ENCODE results near the gene OR5H14. TPM values are rescaled to one million over a fixed set of nuclear protein-coding genes. Genes with fewer than 3 reads are reported as not detected.

OR5H14 gene
- total RNA-seq: not detected in 3 replicates

- H3K9me3 Mint-ChIP-seq: peaks cover 10% of the 10 kb centered on the region
- H3K36me3 Mint-ChIP-seq: no peaks in the 10 kb centered on the region
- H3K27ac Mint-ChIP-seq: no peak within 1 kb of the TSS
- H3K4me1 Mint-ChIP-seq: no peaks in the 10 kb centered on the region
- no peak for TF ChIP-seq CTCF (IDR thresholded peaks at IDR 0.05; ENCODE audit: unreplicated experiment)
- no peak within 1 kb of the TSS for H3K4me3 Mint-ChIP-seq
- H3K27me3 Mint-ChIP-seq (ENCODE audit: low read depth): no peaks in the 10 kb centered on the region
- DNase-seq (ENCODE audit: low spot score in 2 of 2, unreplicated experiment in 2 of 2): no peak
Measured at GRCh38 chr3:98147179-98147578, at the start of gene OR5H14. TSS of gene OR5H14 (plus strand) at chr3:98147479. CDS start at chr3:98149386, 1,907 bp downstream.

- Mint-ChIP-seq H3K27me3 (ENCODE audit: low read depth) (no peaks in the 10 kb centered on the region), H3K27ac (no peak overlapping the region), H3K4me3 (no peak overlapping the region), H3K9me3 (peaks cover 3% of the 10 kb centered on the region), H3K4me1 (no peaks in the 10 kb centered on the region), H3K36me3 (no peaks in the 10 kb centered on the region)
- no peak for TF ChIP-seq CTCF (IDR thresholded peaks at IDR 0.05; ENCODE audit: unreplicated experiment)
- DNase-seq (ENCODE audit: low spot score in 2 of 2, unreplicated experiment in 2 of 2): no peak
Measured at GRCh38 chr3:98099848-98100247, 47.4 kb upstream of the OR5H14 start.

- no peaks in the 10 kb centered on the region for H3K27me3 Mint-ChIP-seq (ENCODE audit: low read depth)
- no peaks in the 10 kb centered on the region for H3K36me3 Mint-ChIP-seq
Measured at GRCh38 chr3:98108162-98108561, 39.1 kb upstream of the OR5H14 start.

GRCh38 chr3:98109807-98110549, 37.3 kb upstream of the OR5H14 start:
- Mint-ChIP-seq H3K9me3 (peaks cover 24% of the 10 kb centered on the region), H3K36me3 (no peaks in the 10 kb centered on the region), H3K4me1 (no peaks in the 10 kb centered on the region), H3K27me3 (ENCODE audit: low read depth) (peaks cover 2% of the 10 kb centered on the region), H3K4me3 (no peak overlapping the region), H3K27ac (no peak overlapping the region)
- no peak for TF ChIP-seq CTCF (IDR thresholded peaks at IDR 0.05; ENCODE audit: unreplicated experiment)
- DNase-seq (ENCODE audit: low spot score in 2 of 2, unreplicated experiment in 2 of 2): no peak

More at GRCh38 chr3:98108162-98108561, 39.1 kb upstream of the OR5H14 start:
- Mint-ChIP-seq H3K27ac (no peak overlapping the region), H3K4me1 (no peaks in the 10 kb centered on the region), H3K9me3 (peaks cover 24% of the 10 kb centered on the region), H3K4me3 (no peak overlapping the region)
- no peak for DNase-seq (ENCODE audit: low spot score in 2 of 2, unreplicated experiment in 2 of 2)
- no peak for TF ChIP-seq CTCF (IDR thresholded peaks at IDR 0.05; ENCODE audit: unreplicated experiment)

- Mint-ChIP-seq H3K27me3 (ENCODE audit: low read depth) (peaks cover 2% of the 10 kb centered on the region), H3K4me3 (no peak overlapping the region), H3K36me3 (no peaks in the 10 kb centered on the region), H3K9me3 (peaks cover 24% of the 10 kb centered on the region), H3K4me1 (no peaks in the 10 kb centered on the region), H3K27ac (no peak overlapping the region)
- TF ChIP-seq CTCF (IDR thresholded peaks at IDR 0.05; ENCODE audit: unreplicated experiment): no peak
- no peak for DNase-seq (ENCODE audit: low spot score in 2 of 2, unreplicated experiment in 2 of 2)
Measured at GRCh38 chr3:98110550-98110908, 36.8 kb upstream of the OR5H14 start.

Data from mesothelial cell of epicardium (in vitro differentiated cells).